ENCODE data around the gene EFNB2.

GRCh38 chr13:106464076-106464475, 71.4 kb downstream of the EFNB2 start:
- TF ChIP-seq CTCF (IDR thresholded peaks at IDR 0.05) (no peak), POLR2A (IDR thresholded peaks at IDR 0.05) (no peak)

All from adrenal gland (tissue), 5 donors.